ENCODE measurements around the gene TPCN2. TPM values are rescaled to one million over a fixed set of nuclear protein-coding genes. Genes with fewer than 3 reads are reported as not detected.

Gene TPCN2
- total and polyA plus RNA-seq, 2 of the 8 experiments (the other 6 are each of a cell fraction or from before 2014, with no cell fraction given): 9.7 to 18.6 TPM

DNA sequence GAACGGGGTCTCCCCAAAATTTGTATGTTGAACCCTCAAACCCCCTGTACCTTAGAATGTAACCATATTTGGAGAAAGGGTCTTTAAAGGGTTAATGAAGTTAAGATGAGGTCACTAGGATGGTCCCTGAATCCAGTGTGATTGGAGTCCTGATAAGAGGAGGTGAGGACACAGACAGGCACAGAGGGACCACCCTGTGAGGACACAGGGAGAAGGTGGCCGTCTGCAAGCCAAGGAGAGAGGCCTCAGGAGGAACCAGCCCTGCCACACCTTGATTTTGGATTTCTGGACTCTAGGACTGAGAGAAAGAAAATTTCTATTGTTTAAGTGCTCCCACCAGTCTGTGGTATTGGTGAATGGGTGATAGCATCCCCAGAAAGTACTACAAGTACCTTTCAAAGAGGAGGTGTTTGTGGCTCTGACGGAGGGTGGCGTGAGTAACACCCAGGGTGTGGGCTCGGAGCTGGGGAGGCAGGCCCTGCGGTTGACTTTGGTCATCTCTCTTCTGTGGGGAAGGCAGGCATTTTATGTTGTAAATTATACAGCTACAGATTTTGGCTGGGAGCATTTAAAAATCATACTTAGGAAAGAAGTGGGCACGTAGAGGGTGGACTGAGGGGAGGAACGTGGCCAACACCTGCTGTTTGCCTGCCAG, 49.5 kb upstream of the TPCN2 start:
- Histone ChIP-seq H3K9me3 (ENCODE audit: insufficient read depth in 2 of 2, low read depth in 1 of 2, low read length in 1 of 2) (no peaks in the 10 kb centered on the region), H4K5ac (ENCODE audit: insufficient read length, low read depth, low read length) (no peak overlapping the region), H3K23ac (ENCODE audit: insufficient read length) (no peak overlapping the region), H3K27ac (ENCODE audit: low read depth, low read length) (no peak overlapping the region), H3K4me2 (ENCODE audit: insufficient read depth in 1 of 2, low read depth in 2 of 2, low read length in 2 of 2) (no peak overlapping the region), H2BK20ac (ENCODE audit: low read length) (no peak overlapping the region), H3K79me1 (ENCODE audit: low read depth, low read length) (no peaks in the 10 kb centered on the region), H3K27me3 (replicated peaks in 1 of 4; ENCODE audit: control insufficient read depth in 3 of 4, extremely low read depth in 1 of 4, insufficient read depth in 3 of 4, low read length in 3 of 4) (no peaks in the 10 kb centered on the region), H3K79me2 (ENCODE audit: control insufficient read depth in 1 of 2, insufficient read depth in 2 of 2, low read length in 2 of 2) (no peaks in the 10 kb centered on the region), H3K4ac (replicated peaks; ENCODE audit: insufficient read length, low read depth, low read length) (no peak overlapping the region), H2BK120ac (replicated peaks; ENCODE audit: low read depth, low read length) (no peak overlapping the region), H2BK5ac (ENCODE audit: low read depth, low read length) (no peak overlapping the region), H4K91ac (replicated peaks; ENCODE audit: insufficient read length, low read length) (no peak overlapping the region), H2BK12ac (ENCODE audit: low read depth, low read length) (0 out of 2 replicates have a peak overlapping the region, but pooled peaks have one; percentile 17), H2AK5ac (ENCODE audit: low read depth, low read length) (no peak overlapping the region), H4K8ac (ENCODE audit: extremely low read depth, insufficient read depth, low read length) (no peak overlapping the region), H4K20me1 (replicated peaks in 1 of 2; ENCODE audit: control insufficient read depth in 1 of 2, insufficient read depth in 2 of 2, low read length in 2 of 2) (no peaks in the 10 kb centered on the region), H3K36me3 (ENCODE audit: control insufficient read depth in 2 of 4, insufficient read depth in 4 of 4, low read length in 3 of 4) (no peaks in the 10 kb centered on the region), H3K9ac (replicated peaks in 1 of 4; ENCODE audit: extremely low read depth in 1 of 4, low read depth in 3 of 4, low read length in 3 of 4) (no peak overlapping the region), H3K4me1 (replicated peaks in 1 of 4; ENCODE audit: control insufficient read depth in 3 of 4, insufficient read depth in 4 of 4, low read length in 3 of 4) (peaks cover 0 to 2% (median 1%) of the 10 kb centered on the region in 4 experiments; a peak in 2 of 7 replicates), H3K56ac (replicated peaks; ENCODE audit: insufficient read length, low read depth, low read length) (no peak overlapping the region), H2BK15ac (ENCODE audit: low read length) (no peak overlapping the region), H3K18ac (ENCODE audit: extremely low read depth, low read length) (no peak overlapping the region), H3K23me2 (ENCODE audit: low read depth, low read length) (no peaks in the 10 kb centered on the region), H3K4me3 (ENCODE audit: extremely low read depth in 1 of 4, insufficient read depth in 2 of 4, low read depth in 3 of 4, low read length in 4 of 4) (no peak overlapping the region), H3K14ac (ENCODE audit: insufficient read length) (no peak overlapping the region), H2AFZ (ENCODE audit: low read length) (no peak overlapping the region)
- FAIRE-seq (no peak), DNase-seq (ENCODE audit: low read depth in 1 of 2, low spot score in 2 of 2) (no peak)
- TF ChIP-seq HDAC2 (IDR thresholded peaks at IDR 0.05; ENCODE audit: borderline replicate concordance in 1 of 2, low read depth in 2 of 2, low read length in 2 of 2): no peak
- no peak for TF ChIP-seq RAD21 (IDR thresholded peaks at IDR 0.05 in 1 of 2, conservative IDR thresholded peaks at IDR 0.05 in 1 of 2; ENCODE audit: low read depth in 2 of 2, low read length in 2 of 2)
- TF ChIP-seq BCL11A (IDR thresholded peaks at IDR 0.05; ENCODE audit: low read depth in 2 of 2, low read length in 2 of 2): no peak
- TF ChIP-seq CREB1 (IDR thresholded peaks at IDR 0.05): no peak
- TF ChIP-seq TCF12 (IDR thresholded peaks at IDR 0.05; ENCODE audit: low read depth, low read length): no peak
- no peak for TF ChIP-seq NANOG (IDR thresholded peaks at IDR 0.05; ENCODE audit: insufficient read depth, low read depth, low read length, poor library complexity, severe bottlenecking)
- TF ChIP-seq KDM4A (IDR thresholded peaks at IDR 0.05; ENCODE audit: low read depth, low read length, severe bottlenecking): no peak
- TF ChIP-seq TBP (IDR thresholded peaks at IDR 0.05; ENCODE audit: low read depth, low read length): no peak
- TF ChIP-seq CHD1 (IDR thresholded peaks at IDR 0.05; ENCODE audit: low read depth, low read length): no peak
- no peak for TF ChIP-seq ATF2 (IDR thresholded peaks at IDR 0.05; ENCODE audit: low read length)
- WGBS, 2 experiments (ENCODE audit: extremely low coverage in 1 of 2, insufficient coverage in 1 of 2, insufficient read length in 1 of 2, insufficient replicate concordance in 2 of 2, low coverage in 1 of 2, low lambda C conversion rate in 2 of 2, missing lambda C conversion rate in 1 of 2): 93% methylated on average over 8 of the region's 8 CpGs; no CpG with 5 or more reads in 1 of the 2 experiments
- ChIA-PET CTCF (ENCODE audit: partially characterized antibody) (interaction anchor here (1.0 to 2.3 kb wide), 6 partner anchors 9 to 29 kb away, joined by 3 to 6 read pairs (median 4); partner anchors contain the start of genes MRGPRD and MRGPRF), POLR2A (ENCODE audit: partially characterized antibody) (interaction anchor here (1.1 to 2.5 kb wide), 2 partner anchors 12 to 50 kb away, joined by 3 to 6 read pairs; partner anchors contain the start of gene TPCN2)
